Measurements from ENCODE around the gene SLC43A3.

The SLC43A3 gene

GRCh38 chr11:57464539-57465181 lies 37.7 kb upstream of the SLC43A3 start:
- DNase-seq = no peak
- POLR2A ChIA-PET = no interaction called here

DNA sequence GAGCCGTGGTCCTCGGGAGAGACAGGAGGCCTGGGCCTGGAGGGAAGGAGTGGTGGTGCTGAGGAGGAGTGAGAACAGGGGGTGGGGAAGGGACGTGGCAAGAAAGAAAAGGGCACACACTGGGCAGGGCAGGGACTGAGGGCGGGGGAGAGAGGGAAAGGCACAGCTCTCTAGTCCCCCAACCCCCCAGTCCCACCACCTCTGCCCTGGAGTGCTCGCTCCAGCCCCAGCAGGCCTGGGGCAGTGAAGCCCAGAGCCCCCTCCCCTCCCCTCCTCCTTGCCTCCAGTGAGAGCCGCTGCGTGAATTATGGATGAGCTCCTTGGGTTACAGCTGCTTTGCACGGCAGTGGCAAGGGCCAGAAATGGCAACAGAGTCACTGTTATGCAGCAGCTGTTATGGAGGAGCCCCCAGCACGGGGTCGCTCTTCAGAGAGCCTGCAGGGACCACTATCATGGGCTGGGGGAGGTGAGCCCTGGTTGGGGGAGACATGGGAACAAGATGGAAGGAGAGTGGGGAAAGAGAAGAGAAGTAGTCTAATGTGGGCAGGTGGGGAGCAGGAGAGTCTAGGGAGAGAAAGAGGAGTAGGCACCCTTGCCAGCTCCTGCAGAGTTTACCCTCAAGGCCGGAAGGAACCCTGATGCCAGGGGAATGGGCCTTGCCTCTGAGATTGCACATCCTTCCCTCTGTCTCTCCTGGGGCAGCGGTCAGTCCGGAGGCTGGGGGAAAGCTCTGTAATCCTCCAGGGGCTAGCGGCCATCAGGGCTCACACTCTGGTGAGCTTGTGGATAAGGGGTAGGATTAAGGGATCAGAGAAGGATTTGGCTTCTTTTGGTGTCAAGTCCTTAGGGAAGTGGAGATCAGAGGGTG lies 37.0 kb upstream of the SLC43A3 start:
- no peaks in the 10 kb centered on the region for H3K9me3 ChIP-seq (ENCODE audit: control extremely low read depth in 1 of 5, control insufficient read depth in 4 of 5, insufficient read depth in 2 of 5, low read depth in 1 of 5, low read length in 4 of 5)
- no peak for DNase-seq
- H3K4me1 ChIP-seq (ENCODE audit: control extremely low read depth in 1 of 4, control insufficient read depth in 4 of 4, insufficient read depth in 4 of 4, low read length in 3 of 4) = peaks cover 0 to 23% (median 19%) of the 10 kb centered on the region in 4 experiments
- CTCF ChIA-PET = interaction anchor here (1.1 to 12.0 kb wide), 4 partner anchors 10 to 84 kb away, joined by 3 to 211 read pairs (median 45); no protein-coding TSS in a partner anchor
- H3K36me3 ChIP-seq (ENCODE audit: control insufficient read depth in 4 of 4, insufficient read depth in 4 of 4, low read length in 3 of 4) = no peaks in the 10 kb centered on the region
- H3K4me3 ChIP-seq (ENCODE audit: control insufficient read depth in 1 of 7, extremely low read depth in 1 of 7, insufficient read depth in 4 of 7, low read depth in 2 of 7, low read length in 6 of 7) = no peak overlapping the region
- peaks cover 0 to 35% (median 13%) of the 10 kb centered on the region in 5 experiments for H3K27me3 ChIP-seq (replicated peaks in 2 of 5; ENCODE audit: control insufficient read depth in 4 of 5, insufficient read depth in 5 of 5, low read length in 4 of 5)
- no peak overlapping the region for H3K27ac ChIP-seq (ENCODE audit: insufficient read depth in 1 of 2, low read depth in 1 of 2, low read length in 2 of 2, poor library complexity in 1 of 2, severe bottlenecking in 2 of 2)
- POLR2A ChIA-PET = no interaction called here
- WGBS (ENCODE audit: insufficient coverage) = 91% methylated on average over 8 of the region's 14 CpGs

More at GRCh38 chr11:57464539-57465181, 37.7 kb upstream of the SLC43A3 start:
- H3K36me3 ChIP-seq (ENCODE audit: control insufficient read depth in 4 of 4, insufficient read depth in 4 of 4, low read length in 3 of 4) = no peaks in the 10 kb centered on the region
- H3K4me3 ChIP-seq (ENCODE audit: control insufficient read depth in 1 of 7, extremely low read depth in 1 of 7, insufficient read depth in 4 of 7, low read depth in 2 of 7, low read length in 6 of 7) = no peak overlapping the region
- H3K9me3 ChIP-seq (ENCODE audit: control extremely low read depth in 1 of 5, control insufficient read depth in 4 of 5, insufficient read depth in 2 of 5, low read depth in 1 of 5, low read length in 4 of 5) = no peaks in the 10 kb centered on the region
- no peak overlapping the region for H3K27ac ChIP-seq (ENCODE audit: insufficient read depth in 1 of 2, low read depth in 1 of 2, low read length in 2 of 2, poor library complexity in 1 of 2, severe bottlenecking in 2 of 2)
- 87% methylated on average over 27 of the region's 30 CpGs for WGBS (ENCODE audit: insufficient coverage)
- H3K27me3 ChIP-seq (replicated peaks in 2 of 5; ENCODE audit: control insufficient read depth in 4 of 5, insufficient read depth in 5 of 5, low read length in 4 of 5) = peaks cover 0 to 28% (median 8%) of the 10 kb centered on the region in 5 experiments
- peaks cover 0 to 15% (median 12%) of the 10 kb centered on the region in 4 experiments for H3K4me1 ChIP-seq (ENCODE audit: control extremely low read depth in 1 of 4, control insufficient read depth in 4 of 4, insufficient read depth in 4 of 4, low read length in 3 of 4)
- CTCF ChIA-PET = interaction anchor here (1.1 to 12.0 kb wide), 7 partner anchors 8 to 62 kb away, joined by 3 to 211 read pairs (median 5); no protein-coding TSS in a partner anchor

DNA sequence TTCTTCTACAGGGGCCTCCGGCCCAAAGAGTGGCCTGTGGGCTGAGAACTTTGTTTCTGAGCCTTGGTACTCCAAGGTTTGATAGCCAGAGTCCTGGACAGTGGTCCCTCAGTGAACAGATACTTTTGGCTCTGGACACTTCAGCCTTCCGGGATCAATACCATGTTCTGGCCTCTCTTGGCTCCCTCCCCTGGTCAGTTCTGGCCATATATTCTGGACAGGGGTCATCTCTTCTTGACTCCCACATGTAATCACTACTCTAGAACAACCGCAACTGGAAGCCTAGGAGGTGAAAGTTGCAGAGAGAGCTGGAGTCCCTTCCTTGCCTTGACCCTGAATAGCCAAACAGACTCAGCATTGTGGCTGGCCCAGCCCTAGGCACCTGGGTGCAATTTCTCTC lies 35.7 kb upstream of the SLC43A3 start:
- POLR2A ChIA-PET = no interaction called here
- no peak overlapping the region for H3K27ac ChIP-seq (ENCODE audit: insufficient read depth in 1 of 2, low read depth in 1 of 2, low read length in 2 of 2, poor library complexity in 1 of 2, severe bottlenecking in 2 of 2)
- no peaks in the 10 kb centered on the region for H3K36me3 ChIP-seq (ENCODE audit: control insufficient read depth in 4 of 4, insufficient read depth in 4 of 4, low read length in 3 of 4)
- 94% methylated on average over 2 of the region's 3 CpGs for WGBS (ENCODE audit: insufficient coverage)
- peaks cover 0 to 35% (median 32%) of the 10 kb centered on the region in 4 experiments for H3K4me1 ChIP-seq (ENCODE audit: control extremely low read depth in 1 of 4, control insufficient read depth in 4 of 4, insufficient read depth in 4 of 4, low read length in 3 of 4)
- DNase-seq = no peak
- no peaks in the 10 kb centered on the region for H3K9me3 ChIP-seq (ENCODE audit: control extremely low read depth in 1 of 5, control insufficient read depth in 4 of 5, insufficient read depth in 2 of 5, low read depth in 1 of 5, low read length in 4 of 5)
- CTCF ChIA-PET = interaction anchor here (1.0 to 12.0 kb wide), 5 partner anchors 11 to 130 kb away, joined by 3 to 211 read pairs (median 3); no protein-coding TSS in a partner anchor
- H3K4me3 ChIP-seq (ENCODE audit: control insufficient read depth in 1 of 7, extremely low read depth in 1 of 7, insufficient read depth in 4 of 7, low read depth in 2 of 7, low read length in 6 of 7) = no peak overlapping the region
- H3K27me3 ChIP-seq (replicated peaks in 2 of 5; ENCODE audit: control insufficient read depth in 4 of 5, insufficient read depth in 5 of 5, low read length in 4 of 5) = peaks cover under 1 to 47% (median 18%) of the 10 kb centered on the region in 5 experiments

GRCh38 chr11:57461841-57462489 lies 35.0 kb upstream of the SLC43A3 start:
- POLR2A ChIA-PET = no interaction called here

DNA sequence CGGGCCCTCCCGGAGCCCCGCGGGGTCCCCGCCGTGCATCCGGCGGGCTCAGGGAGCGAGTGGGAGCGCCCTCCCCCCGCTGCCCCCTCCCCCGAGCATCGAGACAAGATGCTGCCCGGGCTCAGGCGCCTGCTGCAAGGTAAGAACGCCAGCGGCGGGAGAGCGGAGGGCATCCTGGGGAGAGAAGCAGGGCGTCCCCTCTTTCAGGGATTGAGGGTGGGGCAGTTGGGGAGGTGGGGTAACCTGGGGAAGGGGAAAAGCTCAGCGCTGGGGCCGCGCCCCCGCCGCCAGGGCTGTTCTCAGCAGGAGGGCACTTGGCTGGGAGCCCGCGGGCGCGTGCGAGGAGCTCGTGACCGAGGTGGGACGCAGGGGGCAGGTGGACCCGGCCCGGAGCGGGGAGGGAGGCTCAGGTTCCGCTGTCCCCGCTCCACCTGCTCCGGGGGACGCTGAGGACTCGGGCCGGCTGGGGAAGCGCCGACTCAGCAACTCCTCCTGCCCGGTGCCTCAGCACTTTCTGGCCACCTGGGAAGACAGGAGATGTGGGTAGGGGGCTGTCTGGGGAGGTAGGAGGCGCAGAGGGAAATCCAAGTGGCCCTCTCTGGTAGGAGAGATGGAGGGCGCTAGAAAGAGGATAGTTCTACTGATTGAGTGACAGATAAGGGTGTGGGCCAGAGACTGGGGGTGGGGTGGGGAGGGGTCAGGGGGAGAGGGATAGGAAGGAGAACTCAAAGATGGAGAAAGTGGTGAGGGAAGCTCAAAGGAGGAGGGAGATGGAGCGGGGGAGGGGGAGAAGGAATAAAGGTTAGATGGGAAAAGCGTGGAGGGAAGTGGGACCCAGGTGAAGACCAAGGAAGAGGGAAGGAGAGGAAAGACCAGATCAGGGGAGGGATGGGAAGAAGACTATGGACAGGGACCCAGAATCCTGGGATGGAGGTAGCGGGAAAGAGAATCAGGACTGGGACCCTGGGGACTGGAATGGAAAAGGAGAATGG lies 34.1 kb upstream of the SLC43A3 start:
- H3K27me3 ChIP-seq (replicated peaks in 2 of 5; ENCODE audit: control insufficient read depth in 4 of 5, insufficient read depth in 5 of 5, low read length in 4 of 5) = peaks cover 3 to 50% (median 18%) of the 10 kb centered on the region in 5 experiments
- peak in 1 of 3 donors; percentile 24 for DNase-seq
- 11% methylated on average over 34 of the region's 50 CpGs for WGBS (ENCODE audit: insufficient coverage)
- CTCF ChIA-PET = interaction anchor here (0.6 to 12.0 kb wide), 15 partner anchors 8 to 180 kb away, joined by 3 to 211 read pairs (median 4); no protein-coding TSS in a partner anchor
- POLR2A ChIA-PET = interaction anchor here (1.0 kb wide), 1 partner anchor 36 kb away, joined by 3 read pairs; no protein-coding TSS in a partner anchor
- H3K9me3 ChIP-seq (ENCODE audit: control extremely low read depth in 1 of 5, control insufficient read depth in 4 of 5, insufficient read depth in 2 of 5, low read depth in 1 of 5, low read length in 4 of 5) = no peaks in the 10 kb centered on the region
- H3K27ac ChIP-seq (ENCODE audit: insufficient read depth in 1 of 2, low read depth in 1 of 2, low read length in 2 of 2, poor library complexity in 1 of 2, severe bottlenecking in 2 of 2) = no peak overlapping the region
- H3K4me3 ChIP-seq (ENCODE audit: control insufficient read depth in 1 of 7, extremely low read depth in 1 of 7, insufficient read depth in 4 of 7, low read depth in 2 of 7, low read length in 6 of 7) = peak overlapping the region in 5 of 7 experiments; percentile 15 to 74 (median 53)
- H3K36me3 ChIP-seq (ENCODE audit: control insufficient read depth in 4 of 4, insufficient read depth in 4 of 4, low read length in 3 of 4) = no peaks in the 10 kb centered on the region
- H3K4me1 ChIP-seq (ENCODE audit: control extremely low read depth in 1 of 4, control insufficient read depth in 4 of 4, insufficient read depth in 4 of 4, low read length in 3 of 4) = peaks cover 0 to 41% (median 36%) of the 10 kb centered on the region in 4 experiments

More at GRCh38 chr11:57461841-57462489, 35.0 kb upstream of the SLC43A3 start:
- peaks cover 0 to 41% (median 36%) of the 10 kb centered on the region in 4 experiments for H3K4me1 ChIP-seq (ENCODE audit: control extremely low read depth in 1 of 4, control insufficient read depth in 4 of 4, insufficient read depth in 4 of 4, low read length in 3 of 4)
- no peak overlapping the region for H3K4me3 ChIP-seq (ENCODE audit: control insufficient read depth in 1 of 7, extremely low read depth in 1 of 7, insufficient read depth in 4 of 7, low read depth in 2 of 7, low read length in 6 of 7)
- H3K27ac ChIP-seq (ENCODE audit: insufficient read depth in 1 of 2, low read depth in 1 of 2, low read length in 2 of 2, poor library complexity in 1 of 2, severe bottlenecking in 2 of 2) = no peak overlapping the region
- peaks cover 3 to 50% (median 18%) of the 10 kb centered on the region in 5 experiments for H3K27me3 ChIP-seq (replicated peaks in 2 of 5; ENCODE audit: control insufficient read depth in 4 of 5, insufficient read depth in 5 of 5, low read length in 4 of 5)
- no peak for DNase-seq
- no peaks in the 10 kb centered on the region for H3K36me3 ChIP-seq (ENCODE audit: control insufficient read depth in 4 of 4, insufficient read depth in 4 of 4, low read length in 3 of 4)
- H3K9me3 ChIP-seq (ENCODE audit: control extremely low read depth in 1 of 5, control insufficient read depth in 4 of 5, insufficient read depth in 2 of 5, low read depth in 1 of 5, low read length in 4 of 5) = no peaks in the 10 kb centered on the region
- 93% methylated on average over 12 of the region's 16 CpGs for WGBS (ENCODE audit: insufficient coverage)
- CTCF ChIA-PET = interaction anchor here (1.0 to 12.0 kb wide), 5 partner anchors 9 to 131 kb away, joined by 3 to 211 read pairs (median 3); no protein-coding TSS in a partner anchor

Measured in common myeloid progenitor, CD34-positive (primary cell).